Mesenteric fat pad (tissue), 1 donor: Measurements from ENCODE around the gene SMAD1. TPM values are rescaled to one million over a fixed set of nuclear protein-coding genes. Genes with fewer than 3 reads are reported as not detected.
A peak's percentile ranks its signal among the peaks of the same experiment; 100 is the strongest.

Experiments used
- DNase-seq: peaks from one replicate; pipeline ENCODE4 v3.0.0-alpha.2; 2020; ENCODE audit warnings: low spot score
- long read RNA-seq: library from polyadenylated mRNA; unstranded; transcript quantifications from one replicate; pipeline ENCODE4 v2.0.0, GENCODE V29; 2020
- total RNA-seq: library from RNA; stranded (reverse); fragmentation: NEBNext Ultra II Directional; extraction: Animal tissue kit (Norgen Biotek cat#: 25700); gene quantifications from one replicate; pipeline ENCODE4 v1.2.1, GENCODE V29; 2021
- donor health status: DM: yes; HTN: yes; CAD: no.

Gene SMAD1
- 14.7 TPM for total RNA-seq
- long read RNA-seq, transcript SMAD1-201 (7 exons, 1,966 nt): major isoform, 6 of 33 reads
- long read RNA-seq, partial matches to known transcripts: 10 of 33 reads
- long read RNA-seq, other reads (novel, unspliced or antisense): 16 of 33 reads

GRCh38 chr4:145481164-145481941, at the start of gene SMAD1:
Gene SMAD1 (plus strand): TSS chr4:145481853. CDS start chr4:145514614, 32,761 bp downstream.
- DNase-seq: peak; percentile 94

DNA sequence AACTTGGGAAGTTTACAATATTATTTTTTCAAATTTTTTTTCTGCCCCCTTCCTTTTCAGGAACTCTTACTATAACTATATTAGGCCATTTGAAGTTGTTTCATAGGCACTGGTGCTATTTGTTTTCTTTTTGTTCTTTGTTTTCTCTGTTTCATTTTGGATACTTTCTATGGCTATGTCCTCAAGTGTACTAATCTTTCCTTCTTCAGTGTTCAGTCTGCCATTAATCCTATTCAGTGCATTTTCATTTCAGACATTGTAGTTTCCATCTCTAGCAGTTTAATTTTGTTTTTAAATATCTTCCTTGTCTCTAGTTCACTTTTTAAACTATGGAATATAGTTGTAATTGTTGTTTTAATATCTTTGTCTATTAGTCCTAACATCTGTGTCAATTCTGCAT, 48.0 kb upstream of the SMAD1 start:
- no peak for DNase-seq

- DNase-seq: no peak
These were observed 46.0 kb upstream of the SMAD1 start for GRCh38 chr4:145435646-145436045.

DNA sequence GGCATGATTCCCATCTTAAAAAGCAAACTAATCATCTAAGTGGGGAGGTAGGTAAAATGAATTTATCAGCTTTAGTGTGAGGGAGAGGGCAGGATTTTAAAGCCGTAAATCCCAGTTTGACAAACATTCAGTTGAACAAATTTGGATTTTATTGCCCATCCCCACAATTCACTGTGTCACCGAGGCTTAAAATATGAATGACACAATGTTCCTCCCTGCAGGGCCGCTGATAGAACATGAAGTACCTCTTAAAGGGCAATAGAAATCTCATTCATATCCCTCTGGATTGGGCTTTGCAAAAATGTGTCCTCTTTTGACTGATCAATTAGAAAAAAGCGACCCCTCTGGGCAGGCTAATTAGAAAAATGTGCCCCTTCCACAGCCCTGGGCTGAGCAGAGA, 45.5 kb upstream of the SMAD1 start:
- no peak for DNase-seq

DNA sequence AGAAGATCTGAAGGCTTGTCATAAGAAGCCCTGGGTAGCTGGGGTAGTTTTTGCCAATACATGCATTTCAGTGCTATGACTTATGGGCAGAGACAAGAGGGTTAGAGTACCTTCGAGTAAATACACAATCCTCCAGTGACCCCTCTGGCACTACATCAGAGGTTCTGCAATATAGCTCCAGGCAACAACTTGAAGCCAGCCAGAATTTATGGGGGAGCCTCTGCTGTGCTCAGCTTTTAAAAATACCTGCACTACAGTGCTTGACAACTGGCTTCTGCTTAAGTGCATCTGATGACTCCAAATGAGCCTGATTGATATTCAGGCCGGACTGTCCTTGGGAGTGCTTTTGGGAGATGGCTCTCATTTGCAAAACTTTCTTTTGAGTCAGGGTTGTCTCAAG, 44.9 kb upstream of the SMAD1 start:
- DNase-seq: no peak

- no peak for DNase-seq
These were observed 44.2 kb upstream of the SMAD1 start for GRCh38 chr4:145437466-145437865.

DNA sequence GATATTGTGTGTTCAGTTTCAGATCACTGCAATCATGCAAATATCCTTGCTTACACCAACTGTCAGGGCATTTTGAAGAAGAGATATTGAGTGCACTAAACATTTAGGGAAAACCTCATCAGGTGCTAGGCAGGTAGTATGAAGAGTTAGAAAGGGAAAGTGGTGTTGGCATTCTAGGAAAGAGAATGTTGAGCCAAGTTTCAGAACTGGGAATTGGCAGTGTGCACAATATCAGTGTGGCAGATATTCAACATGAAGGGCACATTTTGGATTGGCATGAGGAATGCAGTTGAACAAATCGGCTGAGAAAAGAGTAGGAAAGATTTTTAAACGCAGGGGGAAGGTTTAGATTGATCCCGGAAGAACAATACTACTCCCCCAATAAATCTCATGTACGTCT, 43.4 kb upstream of the SMAD1 start:
- DNase-seq: no peak

DNA sequence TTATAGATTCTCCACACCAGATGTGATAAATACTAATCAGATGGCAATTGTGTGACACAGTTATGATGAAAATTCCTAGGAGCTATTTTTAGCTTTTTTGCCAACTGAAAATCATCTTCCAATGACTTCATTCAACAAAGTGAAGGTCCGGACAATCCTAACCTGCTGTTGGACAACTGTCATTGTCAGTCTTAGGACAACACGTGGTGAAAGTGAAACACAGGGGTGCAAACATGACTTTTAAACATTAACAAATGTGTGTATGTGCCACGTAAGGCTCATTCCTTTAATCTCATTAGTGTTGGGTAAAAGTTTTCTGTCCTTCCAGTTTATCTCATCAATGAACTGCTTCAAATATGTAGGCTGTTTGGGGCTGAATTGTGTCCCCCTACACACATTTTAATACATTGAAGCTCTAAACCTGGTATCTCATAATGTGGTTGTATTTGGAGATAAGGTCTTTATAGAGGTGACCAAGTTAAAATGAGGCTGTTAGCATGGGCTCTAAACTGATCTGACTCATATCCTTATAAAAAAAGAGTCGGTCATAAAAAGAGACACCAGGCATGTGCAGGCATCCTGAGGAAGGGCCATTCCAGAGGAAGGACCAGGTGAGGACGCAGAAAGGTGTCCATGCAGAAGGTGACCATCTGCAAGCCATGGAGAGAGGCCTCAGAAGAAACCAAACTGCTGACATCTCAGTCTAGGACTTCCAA, 41.2 kb upstream of the SMAD1 start:
- no peak for DNase-seq

DNA sequence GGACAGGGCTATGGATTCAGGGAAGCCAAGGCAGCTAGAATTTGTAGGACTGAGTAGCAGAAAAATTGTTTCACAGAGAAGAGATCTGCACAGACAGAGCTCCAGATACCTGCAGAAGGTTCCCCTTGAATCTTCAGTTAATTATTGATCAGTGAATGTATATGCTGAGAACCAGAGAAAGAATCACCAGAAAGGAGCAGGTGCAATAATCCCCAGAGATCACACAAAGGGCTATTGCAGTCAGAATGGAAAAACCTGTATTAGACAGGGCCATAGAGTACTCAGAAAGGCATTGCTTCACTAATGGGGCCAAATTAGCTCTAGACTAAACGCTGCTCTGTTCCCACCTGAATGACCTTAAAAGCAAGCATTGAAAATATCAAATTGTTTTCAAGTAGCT, 35.5 kb upstream of the SMAD1 start:
- no peak for DNase-seq

GRCh38 chr4:145451895-145452294, 29.8 kb upstream of the SMAD1 start:
- DNase-seq: no peak

GRCh38 chr4:145452447-145453162, 29.0 kb upstream of the SMAD1 start:
- no peak for DNase-seq

DNA sequence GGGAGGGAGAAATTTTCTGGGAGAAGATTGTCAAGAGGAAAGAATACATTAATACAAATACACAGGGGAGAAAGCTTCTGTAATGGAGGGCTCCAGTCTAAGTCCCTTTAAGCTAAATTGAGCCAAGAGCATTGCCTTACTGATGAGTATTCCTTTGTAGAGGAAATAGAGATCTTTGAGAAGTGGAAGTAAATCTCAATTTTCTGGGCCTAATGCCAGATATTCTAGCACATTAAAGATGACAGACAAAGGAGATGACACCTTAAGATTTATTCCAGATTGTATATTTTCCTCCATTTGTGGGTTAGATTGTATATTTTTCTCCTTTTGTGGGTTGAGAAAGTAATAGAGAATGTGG, 28.5 kb upstream of the SMAD1 start:
- no peak for DNase-seq

GRCh38 chr4:145473203-145473602, 8.4 kb upstream of the SMAD1 start:
- no peak for DNase-seq

DNA sequence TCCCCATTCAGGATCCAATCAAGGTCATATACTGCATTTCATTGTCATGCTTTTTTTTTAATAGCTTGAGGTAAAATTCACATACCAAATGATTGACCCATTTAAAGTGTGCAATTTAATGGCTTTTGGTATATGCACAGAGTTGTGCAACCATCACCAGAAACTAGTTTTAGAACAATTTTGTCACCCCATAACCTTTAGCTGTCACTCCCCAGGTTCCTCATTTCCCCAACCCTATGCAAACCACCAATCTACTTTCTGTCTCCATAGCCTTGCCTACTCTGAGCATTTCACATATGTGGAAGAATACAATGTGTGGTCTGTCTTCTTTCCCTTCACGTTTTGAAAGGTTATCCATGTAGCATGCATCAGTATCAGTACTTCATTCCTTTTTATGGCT, 1.4 kb upstream of the SMAD1 start:
- no peak for DNase-seq

DNA sequence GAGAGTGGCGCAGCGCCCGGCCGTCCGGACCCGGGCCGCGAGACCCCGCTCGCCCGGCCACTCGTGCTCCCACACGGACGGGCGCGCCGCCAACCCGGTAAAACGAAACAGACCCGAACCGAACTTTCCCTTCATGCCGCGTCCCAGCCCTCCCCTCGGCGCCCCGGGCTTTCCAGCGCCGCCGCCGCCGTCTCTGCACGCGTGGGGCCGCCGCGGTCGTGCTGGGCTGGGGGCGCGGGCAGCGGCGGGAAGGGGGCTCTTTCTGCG, 222 bp downstream of the SMAD1 start:
- DNase-seq: no peak

DNA sequence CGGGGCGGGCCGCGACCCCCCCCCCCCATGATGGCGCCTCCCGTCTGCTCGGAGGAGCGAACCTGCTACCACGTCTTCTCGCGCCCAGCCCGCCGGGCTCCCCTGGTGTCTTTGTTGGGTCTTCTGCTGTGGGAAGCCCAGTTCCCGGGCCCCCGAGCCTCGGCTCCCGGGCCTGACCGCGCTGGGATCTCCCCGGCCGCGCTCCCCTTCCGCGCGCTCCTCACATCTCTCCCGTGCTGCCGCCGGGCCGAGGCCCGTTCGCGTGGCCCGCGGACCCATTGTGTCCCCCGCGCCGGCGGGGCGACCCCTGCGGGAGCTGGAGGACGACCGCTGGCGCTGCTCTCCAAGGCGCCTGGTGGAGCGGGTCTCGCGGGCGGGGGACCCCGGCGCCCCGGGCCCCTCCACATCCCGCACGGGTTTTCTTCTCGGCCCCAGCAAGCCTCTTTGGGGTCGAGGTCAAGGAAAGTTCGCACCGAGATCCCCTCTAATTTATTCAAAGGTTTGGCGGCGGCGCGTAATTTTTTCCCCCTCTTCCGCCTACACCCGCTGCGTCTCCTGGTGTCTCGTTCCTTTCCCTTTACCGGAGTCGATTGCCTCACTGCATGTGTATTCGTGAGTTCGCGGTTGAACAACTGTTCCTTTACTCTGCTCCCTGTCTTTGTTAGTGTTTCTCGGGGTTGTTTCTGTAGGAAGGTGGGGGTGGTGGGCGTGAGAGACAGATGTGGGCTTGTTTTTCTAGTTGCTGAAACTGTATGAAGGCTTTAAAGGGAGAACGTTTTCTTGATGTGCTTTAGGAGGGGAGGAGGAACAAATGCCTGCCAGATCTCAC, 770 bp downstream of the SMAD1 start:
- DNase-seq: no peak

GRCh38 chr4:145483514-145483913, 1.9 kb downstream of the SMAD1 start:
- no peak for DNase-seq

DNA sequence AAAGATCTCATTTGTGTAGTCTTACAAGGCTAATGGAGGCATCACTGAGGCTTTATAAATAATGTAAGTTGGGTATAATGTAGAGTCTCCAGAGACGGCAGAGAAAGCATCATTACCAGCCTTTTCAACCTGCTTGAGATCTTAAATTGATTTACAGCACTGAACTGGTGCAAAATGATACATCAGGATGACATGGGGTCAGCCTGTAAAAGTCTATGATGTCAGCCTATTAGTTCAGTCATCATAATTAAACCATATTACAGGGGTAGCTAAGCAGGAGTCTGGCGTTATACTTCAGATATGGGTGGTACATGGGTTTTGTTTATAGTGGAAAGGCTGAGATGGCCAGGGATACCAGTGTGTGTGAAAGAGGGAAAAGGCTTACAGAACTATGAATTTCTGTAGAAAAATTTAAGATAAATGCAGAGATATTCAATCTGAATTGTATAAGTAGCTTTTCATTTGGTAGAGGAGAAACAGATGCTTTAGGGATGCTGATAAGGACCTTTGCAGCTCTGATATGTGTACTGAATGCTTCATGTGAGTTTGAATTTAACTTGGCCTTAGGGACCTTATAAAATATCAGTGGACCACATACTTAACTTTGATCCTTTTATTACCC, 2.7 kb downstream of the SMAD1 start:
- no peak for DNase-seq

GRCh38 chr4:145485120-145485519, 3.5 kb downstream of the SMAD1 start:
- no peak for DNase-seq

- DNase-seq: no peak
These were observed 5.0 kb downstream of the SMAD1 start for GRCh38 chr4:145486603-145487002.

DNA sequence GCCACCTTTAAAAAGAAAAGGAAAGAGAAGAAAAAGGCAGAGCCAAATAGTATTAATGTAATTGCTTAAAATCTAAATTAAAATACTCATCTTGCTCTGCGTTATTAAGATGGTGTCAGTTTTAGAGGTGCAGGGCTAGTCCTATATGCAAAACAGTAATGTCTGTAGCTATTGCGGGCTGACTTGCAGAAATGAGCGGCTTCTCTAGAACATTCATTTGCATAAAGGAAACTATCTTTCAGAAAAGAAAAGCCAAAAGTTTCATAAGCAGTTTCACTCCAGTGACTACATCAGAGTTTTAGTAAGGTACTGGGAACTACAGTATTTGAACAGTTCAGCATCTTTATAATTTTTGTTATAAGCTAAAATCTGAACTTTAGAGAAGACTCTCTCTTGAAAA, 6.0 kb downstream of the SMAD1 start:
- DNase-seq: no peak
